Thyroid gland (tissue), 4 donors: ENCODE results near the gene MARCO. TPM values are rescaled to one million over a fixed set of nuclear protein-coding genes. Genes with fewer than 3 reads are reported as not detected.
"Not testable (repeated sequence)": the region's sequence is repeated elsewhere in the genome, so short reads cannot be mapped to it uniquely, and the experiment has no call there.

Experiments
- DNase-seq, 2 donors: peaks; one replicate each; pipeline ENCODE4 v3.0.0-alpha.2; 2019
- H3K27ac ChIP-seq, 3 donors: fragments of 200-600 bp; sonication (generic); 1 replicate in 2 of 3; 2 replicates in 1 of 3; pipeline ENCODE4 v1.5.1; 2016 to 2019; ENCODE audit warnings: mild to moderate bottlenecking in 1 of 3, moderate library complexity in 1 of 3
- H3K27me3 ChIP-seq: fragments of 200-600 bp; sonication (generic); one replicate; pipeline ENCODE4 v1.5.1; 2019
- H3K36me3 ChIP-seq, 2 donors: fragments of 200-600 bp; sonication (generic); one replicate each; pipeline ENCODE4 v1.5.1; 2016 to 2019
- H3K4me1 ChIP-seq, 2 donors: fragments of 200-600 bp; sonication (generic); one replicate each; pipeline ENCODE4 v1.5.1; 2017 to 2019
- H3K4me3 ChIP-seq, 3 donors: fragments of 200-600 bp; sonication (generic); replicated peaks in 1 of 3; 1 replicate in 2 of 3; 2 replicates in 1 of 3; pipeline ENCODE4 v1.5.1; 2016; ENCODE audit warnings: mild to moderate bottlenecking in 1 of 3
- H3K9me3 ChIP-seq: fragments of 200-600 bp; sonication (generic); one replicate; pipeline ENCODE4 v1.5.1; 2017
- CTCF ChIP-seq, 6 experiments: fragments of 200-600 bp in 3 of 6; fragments of 450-650 bp in 3 of 6; sonication (generic) in 3 of 6; IDR thresholded peaks; one replicate each; pipeline ENCODE4 v1.5.1; 2016 to 2019; ENCODE audit warnings: antibody characterized with exemption in 6 of 6, mild to moderate bottlenecking in 2 of 6, inconsistent platforms in 1 of 6, moderate library complexity in 1 of 6
- POLR2A ChIP-seq, 2 donors: fragments of 450-650 bp; IDR thresholded peaks; one replicate each; pipeline ENCODE4 v1.6.1; 2017; ENCODE audit warnings: antibody characterized with exemption in 2 of 2, mild to moderate bottlenecking in 2 of 2, moderate library complexity in 1 of 2
- WGBS, 2 donors: methylation state at CpG; one replicate each; pipeline ENCODE4 v1.1.5; 2017; 5-methylcytosine and 5-hydroxymethylcytosine counted together
- intact Hi-C: fragments of 100-400 bp; cut with DNase I; formaldehyde crosslinking; loops from one replicate; pipeline ENCODE4 v1.15.1; 2023
- total RNA-seq, 4 donors: library from RNA; depleted of rRNA; stranded (reverse); fragments of >200 nt; gene quantifications; one replicate each; pipeline ENCODE4 v1.2.3, GENCODE V29; 2016

MARCO gene
- total RNA-seq, 4 donors from 2014 or later: 1.1 to 11.0 (median 3.0) TPM

GRCh38 chr2:118991554-118991953, 49.6 kb downstream of the MARCO start:
- Histone ChIP-seq H3K4me1 (no peaks in the 10 kb centered on the region), H3K36me3 (no peaks in the 10 kb centered on the region), H3K9me3 (no peaks in the 10 kb centered on the region), H3K27me3 (no peaks in the 10 kb centered on the region), H3K27ac (no peak overlapping the region), H3K4me3 (no peak overlapping the region)
- 50 to 88% methylated on average over 1 of the region's 1 CpG for WGBS, 2 donors
- TF ChIP-seq POLR2A (IDR thresholded peaks at IDR 0.05) (no peak), CTCF (IDR thresholded peaks at IDR 0.05) (no peak)
- DNase-seq: no peak
- intact Hi-C loops: no loop called here

GRCh38 chr2:118992740-118993391, 50.9 kb downstream of the MARCO start:
- Histone ChIP-seq H3K9me3 (no peaks in the 10 kb centered on the region), H3K36me3 (no peaks in the 10 kb centered on the region), H3K4me1 (no peaks in the 10 kb centered on the region), H3K27me3 (no peaks in the 10 kb centered on the region), H3K27ac (no peak overlapping the region), H3K4me3 (no peak overlapping the region)
- TF ChIP-seq CTCF (IDR thresholded peaks at IDR 0.05): no peak
- no peak for DNase-seq
- intact Hi-C loops: no loop called here
- 84 to 87% methylated on average over 13 of the region's 13 CpGs for WGBS, 2 donors

GRCh38 chr2:118993392-118993752, 51.4 kb downstream of the MARCO start:
- H3K27ac ChIP-seq: no peak overlapping the region
- H3K4me1 ChIP-seq: no peaks in the 10 kb centered on the region
- 82 to 84% methylated on average over 4 of the region's 4 CpGs for WGBS, 2 donors
- TF ChIP-seq CTCF (IDR thresholded peaks at IDR 0.05): no peak
- TF ChIP-seq POLR2A (IDR thresholded peaks at IDR 0.05): no peak
- no peaks in the 10 kb centered on the region for H3K27me3 ChIP-seq
- H3K36me3 ChIP-seq: no peaks in the 10 kb centered on the region
- DNase-seq: no peak
- intact Hi-C loops: no loop called here
- H3K9me3 ChIP-seq: no peaks in the 10 kb centered on the region
- H3K4me3 ChIP-seq: no peak overlapping the region

DNA sequence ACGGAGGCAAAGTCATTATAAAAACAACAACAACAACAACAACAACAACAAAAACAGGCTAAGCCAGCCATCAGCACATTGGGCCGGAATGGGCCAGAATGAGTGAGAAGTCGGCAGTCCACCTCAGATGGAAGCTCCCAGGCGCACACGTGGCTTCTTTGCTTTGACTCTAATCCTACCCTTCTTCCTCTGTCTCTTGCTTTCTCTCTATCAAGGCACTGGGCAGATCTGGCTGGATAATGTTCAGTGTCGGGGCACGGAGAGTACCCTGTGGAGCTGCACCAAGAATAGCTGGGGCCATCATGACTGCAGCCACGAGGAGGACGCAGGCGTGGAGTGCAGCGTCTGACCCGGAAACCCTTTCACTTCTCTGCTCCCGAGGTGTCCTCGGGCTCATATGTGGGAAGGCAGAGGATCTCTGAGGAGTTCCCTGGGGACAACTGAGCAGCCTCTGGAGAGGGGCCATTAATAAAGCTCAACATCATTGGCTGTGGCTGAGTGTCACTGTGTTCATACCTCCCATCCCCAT, 52.2 kb downstream of the MARCO start:
- Histone ChIP-seq H3K9me3 (no peaks in the 10 kb centered on the region), H3K4me3 (no peak overlapping the region), H3K27ac (no peak overlapping the region), H3K27me3 (no peaks in the 10 kb centered on the region), H3K4me1 (no peaks in the 10 kb centered on the region), H3K36me3 (no peaks in the 10 kb centered on the region)
- whole genome bisulfite sequencing, 2 donors: 86 to 89% methylated on average over 12 to 14 of the region's 14 CpGs
- TF ChIP-seq POLR2A (IDR thresholded peaks at IDR 0.05) (no peak), CTCF (IDR thresholded peaks at IDR 0.05) (no peak)
- intact Hi-C loops: no loop called here
- DNase-seq: no peak

- intact Hi-C loops: no loop called here
- Histone ChIP-seq H3K36me3 (no peaks in the 10 kb centered on the region), H3K27ac (no peak overlapping the region), H3K4me1 (no peaks in the 10 kb centered on the region), H3K9me3 (no peaks in the 10 kb centered on the region), H3K4me3 (no peak overlapping the region), H3K27me3 (no peaks in the 10 kb centered on the region)
- WGBS, 2 donors: 80 to 81% methylated on average over 2 of the region's 2 CpGs
- no peak for DNase-seq
- TF ChIP-seq CTCF (IDR thresholded peaks at IDR 0.05) (no peak), POLR2A (IDR thresholded peaks at IDR 0.05) (no peak)
Measured at GRCh38 chr2:118994778-118995177, 52.8 kb downstream of the MARCO start.

- intact Hi-C loops, H3K27ac ChIP-seq, H3K4me1 ChIP-seq, DNase-seq, H3K4me3 ChIP-seq, H3K27me3 ChIP-seq, H3K36me3 ChIP-seq, H3K9me3 ChIP-seq: not testable (repeated sequence)
- WGBS, 2 donors: 90 to 96% methylated on average over 3 to 4 of the region's 4 CpGs
Measured at GRCh38 chr2:119003856-119004255, 61.9 kb downstream of the MARCO start.
